Neural cell (in vitro differentiated cells): Measurements from ENCODE around the gene HABP4.

Experiments used
- MXI1 ChIP-seq: fragments of 450-650 bp; conservative IDR thresholded peaks from 2 replicates; pipeline ENCODE4 v1.6.1; 2014; ENCODE audit warnings: antibody characterized with exemption, mild to moderate bottlenecking; ENCODE audit not compliant: poor library complexity, severe bottlenecking
- POLR2AphosphoS5 ChIP-seq: IDR thresholded peaks from 2 replicates; pipeline ENCODE4 v1.6.1; 2012
- TF ChIP-seq, protein P1 (sequence below): fragments of 450-650 bp; IDR thresholded peaks from 2 replicates; pipeline ENCODE4 v1.5.1; 2014; ENCODE audit warnings: antibody characterized with exemption, mild to moderate bottlenecking, moderate library complexity; ENCODE audit not compliant: poor library complexity, severe bottlenecking

DNA sequence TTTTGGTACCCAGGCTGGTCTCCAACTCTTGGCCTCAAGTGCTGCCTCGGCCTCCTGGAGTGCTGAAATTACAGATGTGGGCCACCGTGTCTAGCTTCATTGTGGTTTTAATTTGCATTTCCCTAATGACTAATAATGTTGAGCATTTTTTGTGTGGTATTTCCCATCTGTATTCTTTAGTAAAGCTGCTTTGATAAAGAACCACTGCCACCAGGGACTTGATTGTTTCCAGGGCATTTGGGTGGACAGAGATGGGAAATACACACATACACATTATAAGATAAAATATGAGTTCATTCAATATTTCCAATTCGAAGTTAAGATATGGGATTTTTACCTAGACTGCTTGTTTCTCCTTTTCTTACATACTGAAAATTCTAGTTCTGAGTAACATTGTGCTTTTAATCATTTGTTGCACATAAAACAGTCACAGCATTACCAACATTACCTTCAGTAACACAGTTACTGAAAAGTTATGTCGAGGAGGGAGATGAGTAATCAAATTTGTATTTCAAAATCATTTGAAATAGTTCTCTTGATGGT, 28.9 kb downstream of the HABP4 start:
- TF ChIP-seq MXI1 (no peak), POLR2AphosphoS5 (no peak)
- TF ChIP-seq, protein P1, sequence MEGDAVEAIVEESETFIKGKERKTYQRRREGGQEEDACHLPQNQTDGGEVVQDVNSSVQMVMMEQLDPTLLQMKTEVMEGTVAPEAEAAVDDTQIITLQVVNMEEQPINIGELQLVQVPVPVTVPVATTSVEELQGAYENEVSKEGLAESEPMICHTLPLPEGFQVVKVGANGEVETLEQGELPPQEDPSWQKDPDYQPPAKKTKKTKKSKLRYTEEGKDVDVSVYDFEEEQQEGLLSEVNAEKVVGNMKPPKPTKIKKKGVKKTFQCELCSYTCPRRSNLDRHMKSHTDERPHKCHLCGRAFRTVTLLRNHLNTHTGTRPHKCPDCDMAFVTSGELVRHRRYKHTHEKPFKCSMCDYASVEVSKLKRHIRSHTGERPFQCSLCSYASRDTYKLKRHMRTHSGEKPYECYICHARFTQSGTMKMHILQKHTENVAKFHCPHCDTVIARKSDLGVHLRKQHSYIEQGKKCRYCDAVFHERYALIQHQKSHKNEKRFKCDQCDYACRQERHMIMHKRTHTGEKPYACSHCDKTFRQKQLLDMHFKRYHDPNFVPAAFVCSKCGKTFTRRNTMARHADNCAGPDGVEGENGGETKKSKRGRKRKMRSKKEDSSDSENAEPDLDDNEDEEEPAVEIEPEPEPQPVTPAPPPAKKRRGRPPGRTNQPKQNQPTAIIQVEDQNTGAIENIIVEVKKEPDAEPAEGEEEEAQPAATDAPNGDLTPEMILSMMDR = no peak
